A549 (cell line): ENCODE results near the gene TMEM135. TPM values are rescaled to one million over a fixed set of nuclear protein-coding genes. Genes with fewer than 3 reads are reported as not detected.
A peak's percentile ranks its signal among the peaks of the same experiment; 100 is the strongest.

Experiments used
- ATAC-seq, 2 experiments: fragments of 200-7000 bp in 1 of 2; fragments of >200 bp in 1 of 2; cut with Nextera tagmentation in 1 of 2; cut with Tn5 transposase in 1 of 2; 3 replicates each; pipeline versions ENCODE4 v1.8.0 to v1.9.1; 2018 to 2020; ENCODE audit warnings: mild to moderate bottlenecking in 1 of 2, moderate library complexity in 1 of 2
- CTCF ChIA-PET: fragments of 300-600 bp; sonication (Branson Sonifier 250); formaldehyde crosslinking; extraction: SDS; loops from one replicate; lab custom pipeline; 2021; ENCODE audit warnings: antibody characterized with exemption, inconsistent platforms; lab: Yijun Ruan, JAX
- POLR2A ChIA-PET: fragments of 350-600 bp; formaldehyde crosslinking; extraction: SDS; loops from one replicate; lab custom pipeline; 2021; ENCODE audit warnings: antibody characterized with exemption, inconsistent platforms; lab: Yijun Ruan, JAX
- DNase-seq, 2 experiments: peaks; one replicate each; pipeline versions ENCODE4 v3.0.0 to v3.0.0-alpha.2; 2011 to 2016; ENCODE audit warnings: low read depth in 1 of 2, low spot score in 1 of 2
- FAIRE-seq: peaks from 2 replicates; lab custom pipeline; 2011; peaks lifted over from hg19 to GRCh38; lab: Jason Lieb, UNC
- H3K27ac ChIP-seq, 2 experiments: fragments of >200 bp; sonication (Bioruptor Twin); formaldehyde crosslinking; 3 replicates each; pipeline ENCODE4 v1.5.1; 2016 to 2017
- H3K4me1 ChIP-seq: fragments of >200 bp; sonication (Bioruptor Twin); formaldehyde crosslinking; 3 replicates; pipeline ENCODE4 v1.6.1; 2016
- H3K4me2 ChIP-seq: fragments of >200 bp; sonication (Bioruptor Twin); formaldehyde crosslinking; 3 replicates; pipeline ENCODE4 v1.6.1; 2016
- H3K4me3 ChIP-seq: fragments of >200 bp; sonication (Bioruptor Twin); formaldehyde crosslinking; 3 replicates; pipeline ENCODE4 v1.5.1; 2016
- H3K9me3 ChIP-seq: fragments of >200 bp; sonication (Bioruptor Twin); formaldehyde crosslinking; 3 replicates; pipeline ENCODE4 v1.6.1; 2016
- ATOH8 ChIP-seq: fragments of 250-450 bp; sonication (Bioruptor Pico); IDR thresholded peaks from 2 replicates; pipeline ENCODE4 v1.5.0; 2020; ENCODE audit warnings: low read depth, mild to moderate bottlenecking, moderate library complexity
- CEBPB ChIP-seq, 2 experiments: fragments of >200 bp in 1 of 2; sonication (Bioruptor Twin) in 1 of 2; formaldehyde crosslinking in 1 of 2; IDR thresholded peaks; 2 replicates each; pipeline ENCODE4 v1.6.1; 2012 to 2016
- CHD2 ChIP-seq: fragments of 150-350 bp; IDR thresholded peaks from 2 replicates; pipeline ENCODE4 v1.6.1; 2014; ENCODE audit warnings: low read length; ENCODE audit not compliant: partially characterized antibody
- CHD4 ChIP-seq: fragments of 200-600 bp; sonication (generic); IDR thresholded peaks from 2 replicates; pipeline ENCODE4 v1.6.1; 2016; ENCODE audit warnings: antibody characterized with exemption, mild to moderate bottlenecking, borderline replicate concordance
- EHF ChIP-seq: fragments of 250-450 bp; sonication (Bioruptor Pico); IDR thresholded peaks from 2 replicates; pipeline ENCODE4 v1.5.0; 2020; ENCODE audit warnings: mild to moderate bottlenecking
- EP300 ChIP-seq, 2 experiments: fragments of >200 bp; sonication (Bioruptor Twin); formaldehyde crosslinking; IDR thresholded peaks; 2 replicates in 1 of 2; 3 replicates in 1 of 2; pipeline ENCODE4 v1.6.1; 2016 to 2017
- ESRRA ChIP-seq: fragments of 150-350 bp; IDR thresholded peaks from 2 replicates; pipeline ENCODE4 v1.6.1; 2014; ENCODE audit warnings: mild to moderate bottlenecking, low read length, borderline replicate concordance
- GATA3 ChIP-seq: IDR thresholded peaks from 2 replicates; pipeline ENCODE4 v1.6.1; 2012; ENCODE audit warnings: borderline replicate concordance
- HDAC2 ChIP-seq: fragments of 200-600 bp; sonication (generic); IDR thresholded peaks from 2 replicates; pipeline ENCODE4 v1.6.1; 2016
- HOXA7 ChIP-seq: fragments of 250-450 bp; sonication (Bioruptor Pico); IDR thresholded peaks from 2 replicates; pipeline ENCODE4 v1.5.0; 2020; ENCODE audit warnings: mild to moderate bottlenecking, moderate library complexity
- NPAS2 ChIP-seq: fragments of 250-450 bp; sonication (Bioruptor Pico); IDR thresholded peaks from 2 replicates; pipeline ENCODE4 v1.8.0; 2022; ENCODE audit warnings: mild to moderate bottlenecking, moderate library complexity, borderline replicate concordance
- NR3C1 ChIP-seq: fragments of >200 bp; sonication (Bioruptor Twin); formaldehyde crosslinking; IDR thresholded peaks from 3 replicates; pipeline ENCODE4 v1.6.1; 2017
- RARB ChIP-seq: fragments of 250-450 bp; sonication (Bioruptor Pico); IDR thresholded peaks from 2 replicates; pipeline ENCODE4 v1.8.0; 2021; ENCODE audit warnings: mild to moderate bottlenecking, moderate library complexity
- RFX5 ChIP-seq: fragments of 450-650 bp; IDR thresholded peaks from 2 replicates; pipeline ENCODE4 v1.7.1; 2014; ENCODE audit warnings: antibody characterized with exemption, mild to moderate bottlenecking, moderate library complexity
- RNF2 ChIP-seq: fragments of 200-600 bp; sonication (generic); IDR thresholded peaks from 2 replicates; pipeline ENCODE4 v1.6.1; 2016; ENCODE audit warnings: low read depth, mild to moderate bottlenecking, antibody characterized with exemption, moderate library complexity, borderline replicate concordance
- SREBF2 ChIP-seq: fragments of 450-650 bp; IDR thresholded peaks from 2 replicates; pipeline ENCODE4 v1.6.1; 2014; ENCODE audit warnings: mild to moderate bottlenecking, moderate library complexity
- TP53 ChIP-seq: fragments of 250-450 bp; sonication (Bioruptor Pico); IDR thresholded peaks from 2 replicates; pipeline ENCODE4 v1.5.0; 2021; ENCODE audit warnings: mild to moderate bottlenecking, moderate library complexity
- ZFP36 ChIP-seq: fragments of 450-650 bp; IDR thresholded peaks from 2 replicates; pipeline ENCODE4 v1.6.1; 2014; ENCODE audit warnings: borderline replicate concordance; ENCODE audit not compliant: partially characterized antibody
- WGBS: methylation state at CpG from one replicate; pipeline ENCODE4 v1.1.6; 2017; ENCODE audit errors: missing lambda C conversion rate; 5-methylcytosine and 5-hydroxymethylcytosine counted together
- polyA plus RNA-seq, 4 experiments: library from polyadenylated mRNA; depleted of rRNA in 3 of 4; stranded (reverse); fragments of >200 nt; fragmentation: RNase III in 1 of 4; extraction: RNeasy Plus Mini Kit Qiagen cat#74134 plus additional on column Dnase treatment in 1 of 4; gene quantifications; 2 replicates in 3 of 4; 3 replicates in 1 of 4; pipeline ENCODE4 v1.2.3, GENCODE V29; 2011 to 2017

TMEM135 gene
- polyA plus RNA-seq, 2 of the 4 experiments (the other 2 are of a cell fraction) = 18.4 to 18.5 TPM

- FAIRE-seq = no peak
- no peak overlapping the region for H3K4me2 ChIP-seq
- H3K4me1 ChIP-seq = no peaks in the 10 kb centered on the region
- DNase-seq = no peak
- H3K4me3 ChIP-seq = no peak overlapping the region
- no peaks in the 10 kb centered on the region for H3K9me3 ChIP-seq
- H3K27ac ChIP-seq = no peak overlapping the region
- no peak for TF ChIP-seq EP300 (IDR thresholded peaks at IDR 0.05)
- TF ChIP-seq RFX5 = no peak
- no peak for TF ChIP-seq CEBPB (IDR thresholded peaks at IDR 0.05)
- no peak for TF ChIP-seq HOXA7 (CRISPR knock-in tag)
- TF ChIP-seq NPAS2 = no peak
- no peak for TF ChIP-seq CHD4
- TF ChIP-seq GATA3 = no peak
- 93% methylated on average over 2 of the region's 2 CpGs for WGBS
- CTCF ChIA-PET = interaction anchor here (1.3 kb wide), 1 partner anchor 8 kb away, joined by 3 read pairs; no protein-coding TSS in a partner anchor
- ATAC-seq = no peak
- POLR2A ChIA-PET = no interaction called here
Observed at GRCh38 chr11:87329172-87329571, 291.4 kb downstream of the TMEM135 start.

- ChIA-PET POLR2A (no interaction called here), CTCF (interaction anchor here (1.0 to 1.3 kb wide), 3 partner anchors 9 to 91 kb away, joined by 3 to 4 read pairs (median 3); no protein-coding TSS in a partner anchor)
- no peak for TF ChIP-seq NR3C1
- TF ChIP-seq ESRRA = no peak
- no peak for TF ChIP-seq RARB (CRISPR knock-in tag)
- no peaks in the 10 kb centered on the region for H3K4me1 ChIP-seq
- FAIRE-seq (no peak), DNase-seq (no peak), ATAC-seq (no peak)
- WGBS = 61% methylated on average over 1 of the region's 1 CpG
- no peaks in the 10 kb centered on the region for H3K9me3 ChIP-seq
- H3K4me3 ChIP-seq = no peak overlapping the region
- H3K27ac ChIP-seq = no peak overlapping the region
- no peak overlapping the region for H3K4me2 ChIP-seq
Observed at GRCh38 chr11:87330187-87330601, 292.5 kb downstream of the TMEM135 start.

- Histone ChIP-seq H3K4me2 (no peak overlapping the region), H3K27ac (no peak overlapping the region), H3K9me3 (no peaks in the 10 kb centered on the region), H3K4me3 (no peak overlapping the region), H3K4me1 (no peaks in the 10 kb centered on the region)
- DNase-seq (no peak), FAIRE-seq (no peak), ATAC-seq (no peak)
- no peak for TF ChIP-seq RNF2
- no peak for TF ChIP-seq ATOH8
- WGBS = 88% methylated on average over 6 of the region's 6 CpGs
- POLR2A ChIA-PET = no interaction called here
- CTCF ChIA-PET = no interaction called here
Observed at GRCh38 chr11:87331273-87331672, 293.5 kb downstream of the TMEM135 start.

- CTCF ChIA-PET = interaction anchor here (0.7 to 2.3 kb wide), 2 partner anchors 15 to 186 kb away, joined by 4 to 8 read pairs; no protein-coding TSS in a partner anchor
- no peak for ATAC-seq
Observed at GRCh38 chr11:87338046-87338639, 300.4 kb downstream of the TMEM135 start.

GRCh38 chr11:87339416-87339815 is 301.7 kb downstream of the TMEM135 start:
- CTCF ChIA-PET = interaction anchor here (2.3 kb wide), 1 partner anchor 13 kb away, joined by 8 read pairs; no protein-coding TSS in a partner anchor
- Histone ChIP-seq H3K27ac (no peak overlapping the region), H3K4me1 (no peaks in the 10 kb centered on the region), H3K4me3 (no peak overlapping the region), H3K9me3 (peaks cover 29% of the 10 kb centered on the region), H3K4me2 (no peak overlapping the region)
- FAIRE-seq (no peak), ATAC-seq (no peak), DNase-seq (no peak)
- TF ChIP-seq ESRRA = no peak
- no peak for TF ChIP-seq RARB (CRISPR knock-in tag)
- no peak for TF ChIP-seq CHD2
- TF ChIP-seq TP53 (CRISPR knock-in tag) = no peak
- no peak for TF ChIP-seq ZFP36
- TF ChIP-seq SREBF2 = no peak
- WGBS = 36% methylated on average over 5 of the region's 5 CpGs
- POLR2A ChIA-PET = no interaction called here

More at GRCh38 chr11:87338046-87338639, 300.4 kb downstream of the TMEM135 start:
- DNase-seq (no peak), FAIRE-seq (no peak)
- no peak for TF ChIP-seq HDAC2
- 0 out of 2 replicates have a peak, but pooled peaks have one; percentile 38 for TF ChIP-seq EHF (CRISPR knock-in tag)
- 6% methylated on average over 3 of the region's 3 CpGs for WGBS
- H3K4me3 ChIP-seq = no peak overlapping the region
- no peak overlapping the region for H3K27ac ChIP-seq
- POLR2A ChIA-PET = no interaction called here
- H3K4me2 ChIP-seq = no peak overlapping the region
- H3K9me3 ChIP-seq = peaks cover 29% of the 10 kb centered on the region
- no peaks in the 10 kb centered on the region for H3K4me1 ChIP-seq
